GM19043 (cell line): ENCODE measurements around the gene BNC2.

ENCODE experiments used
- ATAC-seq: cut with Tn5 transposase; IDR thresholded peaks from one replicate; pipeline ENCODE4 v1.9.1; 2021; ENCODE audit warnings: low read depth; ENCODE audit not compliant: unreplicated experiment

BNC2 gene

GRCh38 chr9:16361118-16361517 is 509.4 kb downstream of the BNC2 start:
- no peak for ATAC-seq

GRCh38 chr9:16360247-16360646 is 510.2 kb downstream of the BNC2 start:
- no peak for ATAC-seq
